ENCODE measurements around the gene NDUFA8. TPM values are rescaled to one million over a fixed set of nuclear protein-coding genes. Genes with fewer than 3 reads are reported as not detected.

The NDUFA8 gene
- total RNA-seq: 35.6 and 45.0 TPM in 2 replicates

- intact Hi-C loops (cut with micrococcal nuclease): loop anchor here (1.0 to 10.0 kb wide), 10 partner anchors 34 to 1109 kb away; partner anchors contain the start of genes MRRF, PDCL, RABGAP1 and RBM18
Observed at GRCh38 chr9:122159026-122159924, at the start of gene NDUFA8, which contains the start of gene MORN5. Gene NDUFA8 (minus strand): TSS chr9:122159779. CDS start chr9:122159677, 102 bp downstream. Gene MORN5 (plus strand): TSS chr9:122159908. CDS start chr9:122159973, 65 bp downstream.

- intact Hi-C loops (cut with micrococcal nuclease): no loop called here
Observed at GRCh38 chr9:122207096-122207495, 47.5 kb upstream of the NDUFA8 start.

GRCh38 chr9:122206118-122207046 lies 46.8 kb upstream of the NDUFA8 start:
- intact Hi-C loops (cut with micrococcal nuclease): no loop called here

- intact Hi-C loops (cut with micrococcal nuclease): no loop called here
Observed at GRCh38 chr9:122205176-122205575, 45.6 kb upstream of the NDUFA8 start.

GRCh38 chr9:122204491-122204890 lies 44.9 kb upstream of the NDUFA8 start:
- intact Hi-C loops (cut with micrococcal nuclease): no loop called here

DNA sequence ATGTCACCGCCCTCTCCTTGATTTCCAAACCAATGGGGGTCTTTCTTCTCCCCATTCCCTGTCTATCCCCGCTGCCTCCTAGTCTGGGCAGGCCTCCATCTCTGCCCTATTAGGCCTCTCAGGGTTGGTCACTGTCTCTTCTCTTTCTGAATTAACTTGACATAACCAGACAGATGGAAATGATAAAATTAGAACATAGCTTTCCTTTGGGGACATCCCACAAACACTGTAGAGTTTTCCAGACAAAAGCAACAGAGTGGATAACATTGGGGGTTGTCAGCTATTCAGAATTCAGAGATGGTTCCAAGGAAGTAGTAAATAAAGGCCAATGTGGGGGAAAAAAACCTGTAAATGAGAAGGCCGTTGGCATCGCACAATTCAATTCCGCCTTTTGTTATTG lies 44.5 kb upstream of the NDUFA8 start:
- intact Hi-C loops (cut with micrococcal nuclease): no loop called here

- intact Hi-C loops (cut with micrococcal nuclease): no loop called here
Observed at GRCh38 chr9:122202111-122202510, 42.5 kb upstream of the NDUFA8 start.

GRCh38 chr9:122201641-122202040 lies 42.1 kb upstream of the NDUFA8 start:
- intact Hi-C loops (cut with micrococcal nuclease): no loop called here

DNA sequence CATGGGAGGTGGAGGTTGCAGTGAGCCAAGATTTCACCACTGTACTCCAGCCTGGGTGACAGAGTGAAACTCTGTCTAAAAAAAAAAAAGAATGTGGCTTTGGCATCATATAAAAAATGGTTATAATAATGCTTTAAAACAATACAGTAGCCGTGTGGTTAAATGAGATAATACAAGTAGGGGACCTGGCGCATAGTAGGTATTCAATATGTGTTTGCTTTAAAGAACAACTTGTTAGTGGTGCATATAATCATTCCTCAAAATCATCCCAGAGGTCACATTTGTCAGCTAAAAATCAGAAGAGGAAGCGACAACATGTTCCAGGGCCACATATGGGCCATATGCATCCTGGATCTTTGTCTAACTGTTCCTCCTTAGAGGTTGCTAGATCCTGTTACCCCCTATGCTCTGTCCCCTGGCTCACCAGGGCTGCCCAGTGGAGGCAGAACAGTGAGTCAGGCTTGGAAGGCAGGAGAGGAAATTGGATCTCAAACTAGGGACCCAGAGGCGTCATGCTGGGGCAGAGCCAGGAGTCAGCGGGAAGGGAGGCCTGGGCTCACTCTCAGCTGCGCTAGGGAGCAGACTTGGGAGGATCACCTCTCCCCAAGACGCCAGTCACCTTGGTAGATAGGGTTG lies 41.5 kb upstream of the NDUFA8 start:
- intact Hi-C loops (cut with micrococcal nuclease): no loop called here

DNA sequence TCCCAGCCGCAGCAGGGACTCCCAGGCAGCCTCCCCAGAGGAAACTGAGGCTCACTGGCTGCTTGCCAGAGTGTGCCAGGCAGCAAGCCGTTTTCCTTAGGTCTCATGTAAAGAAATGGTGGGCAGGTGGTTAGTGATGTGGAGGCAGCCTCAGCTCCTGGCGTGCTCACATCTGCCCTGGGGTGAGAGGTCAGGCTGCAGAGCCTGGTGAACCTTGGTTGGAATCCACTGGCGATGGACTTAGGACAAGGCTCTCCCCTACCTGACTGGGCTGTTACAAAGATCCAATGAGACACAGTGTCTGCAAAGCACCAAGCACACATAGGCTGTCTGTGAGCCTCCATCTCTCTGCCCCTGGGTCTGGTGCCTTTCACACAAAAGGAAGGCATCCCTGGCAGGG lies 38.3 kb upstream of the NDUFA8 start:
- intact Hi-C loops (cut with micrococcal nuclease): no loop called here

- intact Hi-C loops (cut with micrococcal nuclease): no loop called here
Observed at GRCh38 chr9:122197426-122197825, 37.8 kb upstream of the NDUFA8 start.

GRCh38 chr9:122195875-122196274 lies 36.3 kb upstream of the NDUFA8 start:
- intact Hi-C loops (cut with micrococcal nuclease): no loop called here

GRCh38 chr9:122193651-122194050 lies 34.1 kb upstream of the NDUFA8 start:
- intact Hi-C loops (cut with micrococcal nuclease): no loop called here

- intact Hi-C loops (cut with micrococcal nuclease): no loop called here
Observed at GRCh38 chr9:122192914-122193525, 33.4 kb upstream of the NDUFA8 start.

DNA sequence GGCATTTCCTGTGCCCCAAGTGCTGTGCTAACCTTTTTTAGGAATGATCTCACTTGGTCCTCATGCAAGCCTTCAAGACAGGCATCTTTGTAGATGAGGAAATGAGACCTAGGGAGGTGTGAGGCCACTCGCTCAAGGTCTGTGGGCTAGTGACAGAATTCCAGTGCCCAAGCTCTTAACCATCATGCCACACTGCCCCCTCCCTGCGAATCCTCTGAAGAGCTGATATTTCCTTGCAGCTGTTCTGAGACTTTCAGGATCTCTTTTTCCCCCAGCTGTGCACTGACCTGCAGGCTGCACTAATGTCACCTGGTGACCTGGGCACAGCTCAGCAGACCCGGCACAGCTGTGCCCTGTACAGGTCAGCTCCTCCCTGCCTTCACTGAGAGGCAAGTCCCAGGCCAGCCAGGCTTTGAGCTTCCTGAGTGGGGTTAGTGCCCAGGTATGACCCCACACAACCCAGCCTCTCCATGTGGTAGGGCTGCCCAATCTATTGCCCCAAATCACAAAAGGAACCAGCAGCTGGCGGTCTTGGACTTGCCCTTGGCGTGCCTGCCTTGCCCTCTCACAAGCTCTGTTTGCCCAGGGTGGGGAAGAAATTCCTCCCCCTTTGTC lies 32.8 kb upstream of the NDUFA8 start:
- intact Hi-C loops (cut with micrococcal nuclease): no loop called here

DNA sequence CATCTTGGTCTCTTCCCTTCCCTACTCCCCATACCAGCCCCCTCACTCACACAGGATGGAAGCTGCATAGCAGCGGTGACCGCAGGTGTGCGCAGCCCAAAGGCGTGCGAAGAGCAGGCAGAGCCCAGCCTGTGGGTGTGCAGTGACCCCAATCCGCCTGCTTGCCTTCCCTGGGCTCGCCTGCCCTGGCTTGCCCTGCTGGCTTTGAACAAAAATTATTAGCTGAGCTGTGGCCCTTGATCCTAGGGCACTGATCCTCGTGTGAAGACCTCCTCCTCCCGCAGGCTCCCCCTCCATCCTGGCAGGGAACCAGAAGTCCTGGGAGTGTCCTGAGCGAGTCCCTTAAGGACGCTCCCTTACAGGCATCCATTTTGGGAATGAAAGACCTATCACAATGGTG lies 32.0 kb upstream of the NDUFA8 start:
- intact Hi-C loops (cut with micrococcal nuclease): no loop called here

- intact Hi-C loops (cut with micrococcal nuclease): no loop called here
Observed at GRCh38 chr9:122190597-122191381, 31.2 kb upstream of the NDUFA8 start.

- intact Hi-C loops (cut with micrococcal nuclease): no loop called here
Observed at GRCh38 chr9:122188369-122188768, 28.8 kb upstream of the NDUFA8 start.

DNA sequence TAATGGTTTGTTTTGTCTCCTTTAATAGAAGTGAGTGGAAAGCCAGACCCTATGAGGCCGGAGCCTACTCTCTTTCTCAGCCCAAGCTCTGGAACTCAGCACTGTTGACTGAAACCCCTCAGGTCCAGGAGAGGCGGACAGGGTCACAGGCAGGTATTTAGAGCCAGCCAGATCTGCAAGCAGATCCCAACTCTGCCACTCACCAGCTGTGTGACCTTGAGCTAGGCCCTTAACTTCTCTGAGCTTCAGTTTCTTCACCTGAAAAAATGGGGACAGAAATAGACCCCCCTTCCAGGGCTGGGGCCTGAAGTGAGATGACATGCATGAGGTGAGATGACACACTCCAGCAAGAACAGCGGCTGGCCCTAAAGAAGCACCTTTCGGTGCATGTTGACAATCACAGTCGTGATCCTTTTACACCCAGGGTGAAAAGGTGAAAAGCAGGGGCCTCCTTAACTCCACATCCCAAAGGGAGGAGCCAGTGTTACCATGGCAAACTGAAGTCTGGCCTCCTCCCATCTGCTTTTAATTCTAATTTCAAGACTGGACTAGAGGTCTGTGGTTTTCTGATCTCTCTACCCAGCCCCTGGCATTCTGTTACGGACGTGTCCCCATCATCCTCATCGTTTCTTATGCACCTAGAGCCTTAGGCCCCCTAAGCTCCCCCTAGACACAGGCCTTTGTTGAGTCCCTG lies 27.3 kb upstream of the NDUFA8 start:
- intact Hi-C loops (cut with micrococcal nuclease): no loop called here

Data from T-helper 1 cell treated with Interleukin-12 subunit alpha and Interleukin-12 subunit beta and Interleukin-4 antibody, amounts not matched to agents 30 ng/mL and 1 ng/mL, for 36 hours (primary cell).